ENCODE results near the gene CAV2. TPM values are rescaled to one million over a fixed set of nuclear protein-coding genes. Genes with fewer than 3 reads are reported as not detected.

Gene CAV2
- total RNA-seq, 1 donor = 224 TPM

GRCh38 chr7:116511552-116512519 is 12.3 kb downstream of the CAV2 start:
- TF ChIP-seq, protein P1, sequence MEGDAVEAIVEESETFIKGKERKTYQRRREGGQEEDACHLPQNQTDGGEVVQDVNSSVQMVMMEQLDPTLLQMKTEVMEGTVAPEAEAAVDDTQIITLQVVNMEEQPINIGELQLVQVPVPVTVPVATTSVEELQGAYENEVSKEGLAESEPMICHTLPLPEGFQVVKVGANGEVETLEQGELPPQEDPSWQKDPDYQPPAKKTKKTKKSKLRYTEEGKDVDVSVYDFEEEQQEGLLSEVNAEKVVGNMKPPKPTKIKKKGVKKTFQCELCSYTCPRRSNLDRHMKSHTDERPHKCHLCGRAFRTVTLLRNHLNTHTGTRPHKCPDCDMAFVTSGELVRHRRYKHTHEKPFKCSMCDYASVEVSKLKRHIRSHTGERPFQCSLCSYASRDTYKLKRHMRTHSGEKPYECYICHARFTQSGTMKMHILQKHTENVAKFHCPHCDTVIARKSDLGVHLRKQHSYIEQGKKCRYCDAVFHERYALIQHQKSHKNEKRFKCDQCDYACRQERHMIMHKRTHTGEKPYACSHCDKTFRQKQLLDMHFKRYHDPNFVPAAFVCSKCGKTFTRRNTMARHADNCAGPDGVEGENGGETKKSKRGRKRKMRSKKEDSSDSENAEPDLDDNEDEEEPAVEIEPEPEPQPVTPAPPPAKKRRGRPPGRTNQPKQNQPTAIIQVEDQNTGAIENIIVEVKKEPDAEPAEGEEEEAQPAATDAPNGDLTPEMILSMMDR (IDR thresholded peaks at IDR 0.05; ENCODE audit: insufficient read depth, low read depth, low read length) = no peak
- DNase-seq (ENCODE audit: low read depth) = peak; percentile 69
- H3K4me3 ChIP-seq (ENCODE audit: low read depth, low read length) = peak overlapping the region; percentile 43

DNA sequence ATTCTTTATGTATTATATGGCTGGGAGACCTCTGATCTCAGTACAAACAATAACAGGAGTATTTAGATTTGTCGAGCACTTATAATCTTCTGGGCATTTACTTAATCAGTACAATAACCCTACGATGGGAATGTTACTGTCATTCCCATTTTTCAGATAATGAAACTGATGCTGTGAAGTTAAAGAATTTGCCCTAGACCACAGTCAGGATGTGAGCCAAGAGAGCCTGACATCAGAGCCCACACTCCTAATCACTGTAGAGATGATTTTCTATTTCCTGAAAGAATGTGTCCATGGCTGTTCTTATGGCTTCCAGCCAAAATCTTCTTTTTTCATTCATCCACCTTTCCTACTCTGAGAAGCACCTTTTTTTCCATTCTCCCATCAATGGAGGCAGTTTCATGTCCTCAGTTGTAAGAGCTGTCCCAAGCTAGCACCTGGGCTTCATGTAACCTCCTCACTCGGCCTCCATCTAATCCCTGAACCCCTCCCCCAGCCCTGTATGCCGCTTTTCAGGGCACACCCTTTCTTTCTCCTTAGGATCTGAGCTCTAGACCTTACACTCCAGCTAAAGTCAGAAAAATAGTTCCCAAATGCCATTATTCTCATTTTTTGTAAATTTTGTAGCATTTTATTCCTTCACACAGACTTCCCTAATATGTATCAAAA is 13.1 kb downstream of the CAV2 start:
- peak; percentile 68 for DNase-seq (ENCODE audit: low read depth)
- TF ChIP-seq, protein P1 (IDR thresholded peaks at IDR 0.05; ENCODE audit: insufficient read depth, low read depth, low read length) = no peak
- H3K4me3 ChIP-seq (ENCODE audit: low read depth, low read length) = peak overlapping the region; percentile 43

GRCh38 chr7:116515584-116515983 is 16.0 kb downstream of the CAV2 start:
- TF ChIP-seq, protein P1 (IDR thresholded peaks at IDR 0.05; ENCODE audit: insufficient read depth, low read depth, low read length) = no peak

GRCh38 chr7:116516324-116516723 is 16.8 kb downstream of the CAV2 start:
- no peak for DNase-seq (ENCODE audit: low read depth)
- TF ChIP-seq, protein P1 (IDR thresholded peaks at IDR 0.05; ENCODE audit: insufficient read depth, low read depth, low read length) = no peak
- H3K4me3 ChIP-seq (ENCODE audit: low read depth, low read length) = no peak overlapping the region

More at GRCh38 chr7:116515584-116515983, 16.0 kb downstream of the CAV2 start:
- no peak overlapping the region for H3K4me3 ChIP-seq (ENCODE audit: low read depth, low read length)
- DNase-seq (ENCODE audit: low read depth) = no peak

- no peak overlapping the region for H3K4me3 ChIP-seq (ENCODE audit: low read depth, low read length)
- TF ChIP-seq, protein P1 (IDR thresholded peaks at IDR 0.05; ENCODE audit: insufficient read depth, low read depth, low read length) = no peak
- DNase-seq (ENCODE audit: low read depth) = no peak
Measured at GRCh38 chr7:116517626-116518025, 18.1 kb downstream of the CAV2 start.

GRCh38 chr7:116518961-116519360 is 19.4 kb downstream of the CAV2 start:
- no peak overlapping the region for H3K4me3 ChIP-seq (ENCODE audit: low read depth, low read length)
- TF ChIP-seq, protein P1 (IDR thresholded peaks at IDR 0.05; ENCODE audit: insufficient read depth, low read depth, low read length) = no peak
- no peak for DNase-seq (ENCODE audit: low read depth)
